Germinal center (tissue), 1 donor: ENCODE measurements around the gene BGN.

Experiments used
- DNase-seq: peaks from one replicate; pipeline ENCODE4 v3.0.0; 2012; ENCODE audit warnings: mixed read lengths, low spot score

BGN gene

DNA sequence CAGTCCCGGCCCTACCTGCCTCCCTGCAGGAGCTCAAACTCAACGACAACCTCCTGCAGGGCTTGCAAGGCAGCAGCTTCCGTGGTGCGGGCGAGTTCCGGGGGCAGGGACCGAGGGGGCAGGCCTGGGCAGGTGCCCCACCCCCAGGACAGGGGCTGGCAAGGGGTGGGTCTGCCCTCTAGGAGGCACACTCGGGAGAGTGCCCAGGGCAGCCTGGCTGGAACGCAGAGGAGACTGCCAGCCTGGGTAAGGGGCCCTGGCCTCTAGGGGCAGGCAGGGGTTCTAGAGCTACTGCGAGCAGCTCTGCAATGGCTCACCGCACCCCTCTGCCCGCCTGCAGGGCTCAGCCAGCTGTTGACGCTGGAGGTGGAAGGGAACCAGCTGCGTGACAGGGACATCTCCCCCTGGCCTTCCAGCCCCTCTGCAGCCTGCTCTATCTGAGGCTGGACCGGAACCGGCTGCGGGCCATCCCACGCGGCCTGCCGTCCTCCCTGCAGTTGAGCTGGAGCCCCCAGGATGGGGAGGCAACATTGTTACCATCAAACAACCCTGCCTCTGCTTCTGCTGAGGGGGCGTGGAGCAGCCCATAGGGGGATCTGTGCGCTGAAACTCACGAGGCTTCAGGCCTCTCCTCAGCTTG is 12.3 kb upstream of the BGN start:
- no peak for DNase-seq

DNA sequence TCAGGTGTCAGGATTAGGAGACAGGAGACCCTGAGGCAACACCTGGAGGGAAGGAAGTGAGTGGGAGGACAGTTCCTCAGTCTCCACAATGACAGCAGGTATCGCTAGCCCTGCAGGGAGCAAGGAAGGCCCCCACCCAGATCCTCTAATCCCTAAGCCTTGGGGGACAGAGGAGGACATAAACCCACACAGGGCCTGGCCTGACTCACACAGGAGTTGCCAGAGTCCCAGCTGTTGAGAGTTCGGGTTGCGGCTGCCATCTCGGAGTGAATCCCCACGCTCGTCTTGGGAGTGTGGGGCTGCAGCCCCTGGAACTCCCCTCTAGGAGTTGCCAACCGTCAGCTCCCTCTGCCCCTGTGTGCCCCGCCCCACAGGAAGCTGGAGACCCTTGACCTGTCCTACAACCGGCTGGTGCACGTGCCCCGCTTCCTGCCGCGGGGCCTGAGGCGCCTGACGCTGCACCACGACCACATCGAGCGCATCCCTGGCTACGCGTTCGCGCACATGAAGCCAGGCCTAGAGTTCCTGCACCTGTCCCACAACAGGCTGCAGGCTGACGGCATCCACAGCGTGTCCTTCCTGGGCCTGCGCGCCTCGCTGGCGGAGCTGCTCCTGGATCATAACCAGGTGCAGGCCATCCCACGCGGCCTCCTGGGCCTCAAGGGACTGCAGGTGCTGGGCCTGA is 9.2 kb upstream of the BGN start:
- DNase-seq = no peak

DNA sequence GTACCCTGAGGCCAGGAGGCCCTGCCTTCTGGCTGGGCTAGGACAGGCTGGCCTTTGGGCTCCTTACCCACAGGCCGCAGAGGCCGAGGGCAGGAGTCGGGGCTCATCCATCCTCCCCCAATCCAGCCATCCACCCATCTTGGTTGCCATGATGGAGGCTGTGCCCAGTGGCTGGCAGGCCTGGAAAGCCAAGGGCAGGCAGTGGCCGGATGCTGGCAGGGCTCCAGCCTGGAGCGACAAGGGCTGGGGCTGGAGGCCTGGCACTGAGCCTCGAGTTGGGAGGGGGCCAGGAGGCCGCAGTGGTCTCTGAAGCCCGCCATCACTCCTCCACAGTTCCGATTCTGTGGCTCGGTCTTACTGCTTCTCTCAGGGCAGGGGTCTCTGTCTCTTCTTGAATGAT is 8.6 kb upstream of the BGN start:
- no peak for DNase-seq

DNA sequence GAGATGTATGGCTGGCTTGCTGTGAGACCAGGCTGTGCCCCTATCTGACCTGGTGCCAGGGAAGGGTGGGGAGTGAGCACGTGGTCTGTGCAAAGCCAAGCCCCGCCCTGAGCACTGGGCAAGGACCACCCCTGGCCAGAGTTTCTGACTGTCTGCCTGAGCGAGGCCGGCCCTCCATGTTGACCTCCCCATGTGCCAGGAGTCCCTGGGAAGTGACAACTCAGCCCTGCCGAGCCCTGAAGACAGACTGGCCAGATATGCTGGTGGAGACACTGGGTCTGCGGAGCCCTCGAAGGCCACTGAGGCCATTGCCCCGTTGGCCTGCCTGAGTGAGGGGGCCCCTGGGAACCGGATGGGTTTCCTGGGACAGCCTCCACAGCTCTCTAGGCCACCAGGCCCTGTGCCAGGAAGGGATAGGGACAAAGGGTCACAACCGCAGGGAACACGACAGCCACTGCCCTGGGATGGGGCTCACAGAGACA is 7.1 kb upstream of the BGN start:
- no peak for DNase-seq

DNA sequence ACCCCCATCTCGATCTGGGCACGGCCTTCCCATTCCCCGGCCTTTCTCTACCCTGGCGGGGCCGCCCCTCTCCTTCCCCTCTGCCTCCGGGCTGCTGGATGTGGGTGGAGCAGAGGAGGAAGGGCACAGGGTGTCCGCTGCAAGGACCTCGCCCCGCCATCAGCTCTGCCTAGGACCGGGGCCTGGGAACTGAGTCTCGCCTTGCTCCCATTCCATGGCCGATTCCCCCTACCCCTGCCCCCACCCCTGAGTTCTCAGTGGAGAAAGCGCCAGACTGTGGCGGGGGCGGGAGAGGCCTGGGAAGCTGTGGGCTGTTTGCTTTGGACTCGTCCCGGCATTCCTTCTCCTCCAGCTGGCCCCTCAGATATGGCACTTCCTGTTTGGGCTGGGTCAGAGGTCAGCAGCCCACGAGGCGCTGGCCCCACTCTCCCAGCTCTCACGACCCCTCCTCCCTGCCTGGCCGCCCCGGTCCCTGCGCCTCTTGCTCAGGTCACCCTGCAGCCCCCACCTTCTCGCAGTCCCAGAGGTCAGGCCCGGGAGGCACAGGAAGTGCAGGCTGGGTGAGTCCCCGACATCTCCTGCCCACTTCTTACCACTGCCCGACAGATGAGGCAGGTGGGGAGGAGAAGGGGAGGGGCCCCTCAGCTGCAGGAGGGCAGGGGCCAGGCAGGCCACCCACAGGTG is 6.4 kb upstream of the BGN start:
- no peak for DNase-seq

DNA sequence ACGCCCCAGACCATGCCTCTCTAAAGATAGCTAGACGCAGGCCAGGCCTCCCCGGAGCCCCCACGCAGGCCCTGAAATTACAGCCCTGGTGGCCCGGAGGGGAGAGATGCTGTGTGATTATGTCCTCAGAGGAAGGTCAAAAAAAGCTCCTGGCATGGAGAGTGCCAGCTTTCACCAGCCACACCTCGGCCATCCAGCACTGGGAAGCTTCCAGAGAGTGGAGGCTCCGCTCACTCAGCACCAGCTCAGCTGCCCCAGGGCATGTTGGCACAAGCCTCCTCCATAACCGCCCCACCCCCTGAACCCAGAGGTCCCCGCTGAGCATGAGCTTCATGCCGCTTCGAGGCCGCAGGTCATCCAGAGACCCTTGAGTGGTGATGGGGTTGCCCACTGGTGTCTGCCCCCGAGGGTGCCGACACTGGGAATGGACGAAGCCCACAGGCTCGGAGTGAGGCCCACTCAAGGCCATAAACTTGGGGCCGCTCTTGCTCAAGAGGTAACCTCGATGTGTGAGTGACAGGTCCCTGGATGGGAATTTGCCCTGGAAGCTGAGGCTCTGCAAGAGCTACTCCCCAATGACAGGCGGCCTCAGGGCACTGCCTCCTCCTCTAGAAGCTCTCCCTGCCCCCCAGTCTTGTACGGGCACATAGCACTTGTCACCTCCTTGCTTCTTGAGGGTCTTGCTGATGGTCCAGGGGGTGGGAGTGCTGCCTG is 4.4 kb upstream of the BGN start:
- DNase-seq = no peak

DNA sequence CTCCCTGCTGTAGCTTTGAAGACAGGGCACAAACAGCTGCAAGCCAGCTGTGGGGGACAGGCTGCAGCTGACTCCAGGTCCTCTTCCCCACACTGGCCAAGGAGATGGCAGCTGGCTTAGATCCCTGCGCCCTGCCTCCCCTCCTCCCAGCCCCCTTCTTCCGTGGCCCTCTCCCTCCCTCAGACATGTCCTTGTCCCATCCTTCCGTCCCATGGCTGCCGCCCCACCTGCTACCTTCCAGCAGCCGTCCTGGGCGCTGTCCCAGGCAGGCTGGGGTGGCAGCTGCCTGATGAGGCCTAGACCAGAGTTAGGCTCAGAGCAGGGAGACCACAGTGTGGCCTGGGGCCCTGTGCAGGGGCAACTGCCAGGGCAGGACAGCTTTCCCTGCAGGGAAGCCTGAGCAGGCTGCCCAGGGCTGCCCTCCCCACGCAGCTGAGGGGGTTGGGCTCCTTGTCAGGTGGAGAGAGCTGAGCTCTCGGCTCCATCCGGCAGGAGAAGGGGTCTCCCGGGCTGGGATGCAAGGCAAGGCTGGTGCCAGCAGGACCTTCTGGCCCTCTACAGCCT is 3.3 kb upstream of the BGN start:
- DNase-seq = no peak

DNA sequence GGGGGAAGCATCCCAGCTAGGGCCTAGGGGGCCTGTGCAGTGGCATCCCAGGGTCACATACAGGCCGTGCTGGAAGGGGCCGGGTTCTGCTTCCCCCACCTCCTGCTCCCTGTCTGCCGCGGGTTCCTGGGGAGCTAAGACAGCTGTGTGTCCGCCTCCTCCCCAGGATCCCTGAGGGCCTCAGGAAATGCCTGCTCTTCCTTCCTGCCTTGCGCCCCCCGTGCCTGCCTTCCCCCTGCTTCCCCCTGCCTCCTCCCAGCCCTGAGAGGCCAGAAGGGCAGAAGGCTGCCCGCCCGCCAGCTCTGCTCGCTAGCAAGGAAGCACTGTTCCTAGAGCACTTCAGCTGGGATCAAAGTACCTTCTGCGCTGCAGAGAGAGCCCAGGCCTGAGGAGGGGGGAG is 2.9 kb upstream of the BGN start:
- no peak for DNase-seq

DNA sequence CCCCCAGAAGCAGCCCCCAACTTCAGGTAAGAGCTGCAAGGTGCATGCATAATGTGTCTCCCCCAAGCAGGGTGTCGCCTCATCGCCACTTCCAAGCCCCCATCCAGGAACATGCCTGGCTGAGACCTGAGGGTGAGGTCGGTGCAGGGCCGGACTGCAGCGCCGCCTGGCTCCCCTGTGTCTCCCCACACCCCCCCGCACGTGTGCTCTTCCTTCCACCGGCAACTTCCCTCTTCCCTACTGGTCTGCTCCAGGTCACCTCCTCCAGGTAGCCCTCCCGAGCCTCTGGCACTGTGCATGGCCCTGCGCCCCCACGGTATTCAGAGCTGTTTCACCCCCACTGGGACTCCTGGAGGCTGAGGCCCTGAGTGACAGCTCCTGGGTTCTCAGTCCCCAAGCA is 2.2 kb upstream of the BGN start:
- no peak for DNase-seq

DNA sequence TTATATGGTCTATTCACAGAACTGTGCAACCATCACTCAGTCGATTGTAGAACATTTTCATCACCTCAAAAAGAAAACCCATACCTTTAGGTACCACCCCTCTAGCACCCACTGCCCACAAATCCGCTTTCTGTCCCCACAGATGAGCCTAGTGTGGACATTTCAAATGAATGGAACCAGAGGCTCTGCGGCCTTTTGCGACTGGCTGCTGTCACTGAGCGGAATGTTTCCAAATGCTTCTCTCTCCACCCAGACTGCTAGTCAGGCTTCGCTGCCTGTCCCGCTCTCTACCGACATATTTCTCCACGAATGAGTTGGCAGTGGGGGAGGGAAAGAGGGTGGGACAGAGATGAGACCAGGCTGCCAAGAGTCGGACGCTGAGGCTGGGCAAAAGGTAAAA is 1.7 kb upstream of the BGN start:
- no peak for DNase-seq

DNA sequence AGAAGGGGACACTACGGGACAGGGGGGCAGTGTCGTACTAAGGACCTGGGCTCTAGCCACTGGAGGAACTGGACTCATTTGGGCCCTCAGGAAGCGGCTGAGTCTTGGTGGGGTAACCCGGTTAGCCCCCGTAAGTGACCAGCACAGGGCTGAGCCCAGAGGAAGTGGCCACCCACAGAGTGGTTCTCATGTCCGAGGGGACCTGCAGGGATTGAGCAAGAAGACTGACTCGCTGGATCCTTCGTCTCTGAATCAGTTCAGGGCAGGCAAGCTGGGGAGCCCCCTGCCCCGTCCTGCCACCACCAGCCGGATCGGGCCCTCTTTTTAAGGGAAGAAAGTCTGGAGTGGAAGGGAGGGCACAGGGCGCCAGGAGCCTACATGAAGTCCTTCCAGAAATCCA is 719 bp upstream of the BGN start:
- no peak for DNase-seq

DNA sequence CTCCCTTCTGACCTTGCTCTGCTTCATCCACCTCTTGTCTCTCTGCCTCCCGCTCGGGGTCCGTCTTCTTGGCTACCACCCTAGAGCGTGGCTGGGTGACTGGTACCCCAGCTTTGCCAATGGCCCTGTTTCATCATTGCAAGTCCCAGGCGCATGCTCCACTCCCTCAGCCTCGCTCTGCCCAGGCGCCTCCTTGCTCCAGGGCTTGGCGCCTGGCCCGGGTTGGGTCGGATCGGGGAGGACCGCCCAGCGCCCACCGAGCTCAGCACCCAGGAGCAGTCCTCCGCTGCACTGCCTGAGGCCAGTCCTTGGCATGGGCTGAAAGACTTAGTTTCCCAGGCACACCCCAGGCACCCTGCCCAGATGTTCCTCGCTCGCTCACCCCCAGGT is 577 bp downstream of the BGN start:
- no peak for DNase-seq

DNA sequence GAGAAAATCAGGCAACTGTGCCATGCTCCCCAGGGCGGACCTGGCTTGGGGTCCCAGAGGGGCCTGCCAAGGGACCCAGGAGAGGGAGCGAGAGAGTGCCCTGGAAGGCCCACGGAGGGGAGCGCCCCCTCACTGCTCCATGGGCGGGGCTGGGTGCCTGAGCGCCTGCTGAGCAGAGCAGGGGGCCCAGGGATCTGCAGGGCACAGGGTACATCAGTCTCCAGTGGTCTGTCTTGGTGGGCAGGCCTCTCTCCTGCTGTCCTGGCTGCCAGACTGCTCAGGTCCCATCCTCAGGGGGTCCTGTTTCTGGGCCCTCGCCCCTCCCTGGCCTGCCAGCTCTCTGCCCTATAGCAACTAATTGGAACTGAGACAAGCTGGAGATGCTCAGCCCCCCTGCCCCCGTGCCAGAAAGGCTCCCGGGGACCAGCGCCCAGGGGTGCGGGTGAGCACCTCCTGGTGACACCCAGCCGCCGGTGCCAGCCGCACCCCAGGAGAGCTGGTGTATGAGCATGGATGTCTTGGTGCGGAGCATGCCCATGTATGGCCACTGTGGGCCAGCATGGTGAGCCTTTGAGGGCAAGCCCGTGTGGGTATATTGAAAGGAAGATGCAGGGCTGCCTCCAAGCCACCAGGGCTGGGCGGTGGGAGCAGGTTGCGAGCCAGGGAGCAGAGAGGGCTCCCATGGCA is 1.3 kb downstream of the BGN start:
- DNase-seq = no peak

DNA sequence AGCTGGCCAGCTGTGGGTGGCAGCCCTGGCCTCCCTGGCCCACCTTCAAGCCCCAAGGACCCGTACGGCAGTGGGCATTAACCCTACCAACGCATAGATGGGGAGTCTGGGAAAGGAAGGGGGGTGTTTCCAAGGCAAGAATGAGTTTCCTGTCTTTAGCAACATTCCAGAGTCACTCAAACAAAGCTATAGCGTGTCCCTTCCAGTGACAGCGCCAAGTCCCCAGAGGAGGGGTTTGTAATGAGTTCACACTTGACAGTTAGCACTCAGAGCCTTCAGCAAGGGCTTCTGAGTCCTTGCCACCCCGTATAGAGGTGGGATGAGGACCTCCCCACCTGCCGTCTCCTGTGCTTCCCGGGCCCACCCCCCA is 1.8 kb downstream of the BGN start:
- no peak for DNase-seq

DNA sequence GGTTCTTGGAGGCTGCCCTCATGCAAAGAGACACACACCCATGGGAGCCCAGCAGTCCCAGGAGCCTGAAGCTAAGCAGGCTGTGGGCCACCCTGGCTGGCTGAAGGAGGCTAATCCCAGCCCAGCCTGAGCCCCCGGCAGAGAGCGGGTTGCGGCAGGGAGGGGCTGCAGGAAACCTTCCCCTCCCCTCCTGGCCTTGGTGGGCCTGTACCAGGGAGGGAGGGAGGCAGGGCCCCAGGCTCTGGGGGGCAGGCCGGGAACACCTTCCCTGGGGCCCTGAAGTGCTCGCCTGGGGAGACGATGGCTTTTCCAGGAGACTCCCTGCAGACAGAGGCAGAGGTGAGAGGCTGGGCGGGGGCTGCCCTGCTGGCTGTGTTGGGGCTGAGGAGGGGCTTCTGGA is 3.7 kb downstream of the BGN start:
- no peak for DNase-seq

DNA sequence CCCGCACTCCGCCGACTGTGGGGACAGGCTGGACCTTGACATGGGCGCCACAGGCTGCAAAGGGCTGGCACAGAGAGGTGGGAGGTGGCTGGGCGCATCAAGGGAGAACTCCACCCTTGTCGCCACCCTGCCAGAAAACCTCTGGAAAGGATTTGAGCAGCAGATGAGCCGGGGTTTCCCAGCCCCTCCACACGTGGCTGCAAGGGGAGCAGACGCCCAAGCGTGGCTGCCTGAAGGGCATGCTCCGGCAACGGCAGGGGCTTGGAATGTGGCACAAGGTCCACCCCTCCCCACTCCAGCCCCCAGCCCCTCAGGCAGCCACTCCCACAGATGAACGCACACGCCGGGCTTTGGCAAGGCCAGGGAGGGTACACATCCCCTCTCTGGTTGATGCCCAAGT is 4.6 kb downstream of the BGN start:
- DNase-seq = no peak

DNA sequence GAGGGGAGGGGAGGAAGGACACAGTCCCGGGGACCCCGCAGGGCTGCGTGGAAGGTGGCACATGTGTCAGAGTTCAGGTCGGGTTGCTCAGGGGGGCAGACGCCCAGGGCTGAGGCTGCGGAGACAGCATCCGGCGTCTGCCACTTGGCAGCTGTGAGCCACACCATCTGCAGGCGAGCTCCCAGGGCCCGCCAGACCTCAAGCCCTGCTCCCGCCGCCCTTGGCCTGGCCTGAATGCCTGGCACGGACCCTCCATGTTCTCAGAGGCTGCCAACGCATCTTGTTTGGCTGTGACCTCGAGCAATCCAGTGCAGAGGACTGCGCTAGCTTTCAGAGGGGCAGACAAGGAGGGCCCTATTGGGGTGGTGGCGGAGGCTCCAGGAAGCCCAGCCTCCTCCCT is 5.1 kb downstream of the BGN start:
- no peak for DNase-seq

DNA sequence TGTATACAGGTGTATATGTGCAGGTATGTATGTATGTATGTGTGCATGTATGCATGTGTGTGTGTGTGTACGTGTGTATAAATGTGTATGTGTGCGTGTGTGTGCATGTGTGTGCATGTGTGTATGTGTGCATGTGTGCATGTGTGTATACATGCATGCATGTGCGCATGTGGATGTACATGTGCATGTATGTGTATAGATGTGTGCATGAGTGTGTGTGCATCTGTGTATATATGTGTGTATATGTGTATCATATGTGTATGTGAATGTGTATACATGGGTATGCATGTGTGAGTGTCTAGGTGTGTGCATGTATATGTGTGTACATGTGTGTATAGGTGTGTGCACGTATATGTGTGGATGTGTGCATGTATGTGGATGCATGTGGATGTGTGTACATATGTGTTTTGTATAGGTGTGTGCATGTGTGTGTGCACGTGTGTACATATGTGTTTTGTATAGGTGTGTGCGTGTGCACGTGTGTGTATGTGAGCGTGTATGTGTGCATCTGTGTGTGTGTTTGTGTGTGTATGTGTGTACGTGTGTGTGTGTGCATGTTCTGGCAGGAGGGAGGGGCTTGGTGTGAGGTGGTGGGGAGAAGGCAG is 6.0 kb downstream of the BGN start:
- no peak for DNase-seq

DNA sequence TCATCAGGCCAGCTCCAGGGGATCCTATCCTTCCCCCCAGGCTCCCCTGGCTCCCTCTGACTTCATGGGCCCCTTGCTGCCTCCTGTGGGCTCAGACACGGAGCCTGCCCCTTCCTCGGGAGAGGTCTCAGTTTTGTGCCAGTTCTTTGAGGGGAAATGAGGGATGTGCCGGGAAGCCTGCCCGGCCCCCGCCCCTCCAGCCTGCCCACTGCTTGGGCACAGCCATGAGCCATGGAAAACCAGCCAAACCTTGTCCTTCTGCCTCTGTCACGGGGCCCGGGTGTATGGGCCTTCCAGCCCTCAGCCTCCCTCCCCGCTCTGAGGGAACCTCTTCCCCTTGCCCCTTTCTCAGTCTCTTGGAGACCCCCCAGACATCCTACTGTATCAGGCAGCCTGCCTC is 6.8 kb downstream of the BGN start:
- DNase-seq = no peak

DNA sequence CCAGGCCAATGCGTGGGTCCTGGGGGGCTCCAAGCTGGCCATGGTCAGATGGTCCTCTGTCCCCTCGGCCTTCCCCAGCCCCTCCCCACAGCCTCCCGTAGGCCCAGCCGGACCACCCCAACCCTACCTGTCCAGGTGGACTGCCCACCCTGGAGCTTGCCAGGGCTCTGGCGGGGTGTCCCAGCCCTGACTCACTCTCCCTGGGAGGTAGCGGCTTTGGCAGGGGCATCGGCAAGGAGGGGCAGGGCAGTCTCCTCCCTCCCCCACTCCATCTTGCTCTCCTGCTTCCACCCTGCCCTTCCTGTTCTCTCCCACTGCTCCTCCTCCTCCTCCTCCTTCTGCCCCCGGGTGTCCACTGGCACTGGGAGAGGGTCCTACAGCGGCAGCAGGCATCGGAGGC is 7.4 kb downstream of the BGN start:
- DNase-seq = no peak

DNA sequence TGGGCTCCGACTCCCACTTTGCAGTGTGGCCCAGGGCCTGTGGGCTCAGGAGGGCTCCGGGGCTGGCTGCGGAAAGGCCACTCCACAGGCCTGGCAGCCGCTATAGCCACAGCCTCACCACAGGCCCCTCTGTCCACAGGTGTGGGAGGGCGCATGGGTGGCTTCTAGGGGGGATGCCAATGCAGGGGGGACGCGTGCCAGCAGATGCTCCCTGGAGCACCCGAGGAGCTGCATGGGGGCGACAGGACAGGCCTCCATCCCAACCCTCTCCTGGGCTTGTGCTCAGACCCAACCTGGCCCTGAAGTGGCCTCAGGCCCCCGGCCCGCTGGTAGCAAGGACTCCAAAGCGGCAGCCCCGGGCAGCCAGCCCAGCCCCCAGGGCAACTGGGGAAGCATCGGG is 8.0 kb downstream of the BGN start:
- no peak for DNase-seq
